Stimulated activated CD8-positive, alpha-beta memory T cell treated with anti-CD3 and anti-CD28 coated beads, Interleukin-7, amount 100 ng/mL, for 24 hours (primary cell): ENCODE data around the gene MBOAT2.

Experiments
- DNase-seq: peaks from one replicate; pipeline ENCODE4 v3.0.0-alpha.2; 2020; ENCODE audit warnings: low read depth

Gene MBOAT2

GRCh38 chr2:8821276-8822217 lies 181.9 kb downstream of the MBOAT2 start:
- no peak for DNase-seq

GRCh38 chr2:8819948-8820347 lies 183.5 kb downstream of the MBOAT2 start:
- no peak for DNase-seq

GRCh38 chr2:8819194-8819593 lies 184.3 kb downstream of the MBOAT2 start:
- no peak for DNase-seq

- DNase-seq = no peak
Observed at GRCh38 chr2:8817221-8817620, 186.3 kb downstream of the MBOAT2 start.

DNA sequence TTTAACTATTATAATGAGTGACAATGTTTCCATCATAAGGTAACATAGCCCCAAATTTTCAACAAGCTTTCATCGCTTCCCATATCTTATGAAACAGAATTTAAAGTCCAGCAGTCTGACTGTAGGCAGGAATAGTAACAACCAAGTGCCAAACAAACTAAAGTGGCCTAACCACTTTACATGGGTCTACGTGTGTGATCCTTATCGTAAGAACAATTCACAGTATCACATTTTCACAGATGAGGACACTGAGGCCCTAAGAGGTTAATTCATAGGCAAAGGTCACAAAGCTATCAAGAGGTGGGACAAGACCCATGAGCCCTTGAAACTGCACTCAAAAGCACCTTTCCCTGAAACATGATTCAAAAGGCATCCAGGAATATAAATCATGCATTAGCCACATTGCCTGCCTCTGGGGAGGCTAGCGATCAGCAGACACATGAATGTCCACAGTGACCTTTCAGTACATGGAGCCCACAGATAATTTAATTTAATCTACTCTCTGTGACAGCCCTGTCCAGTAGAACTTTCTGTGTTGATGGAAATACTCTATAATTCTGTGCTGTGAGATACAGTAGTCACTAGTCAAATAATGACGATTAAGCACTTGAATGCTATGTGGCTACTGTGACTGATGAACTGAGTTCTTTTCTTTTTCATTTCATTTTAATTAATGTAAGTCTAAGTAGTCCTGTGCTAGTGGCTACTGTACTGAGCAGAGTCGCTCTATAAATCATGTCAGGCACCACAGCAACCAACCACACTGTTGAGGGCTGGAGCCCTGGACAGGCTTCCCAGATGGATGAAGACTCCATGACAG lies 196.4 kb downstream of the MBOAT2 start:
- no peak for DNase-seq

GRCh38 chr2:8805278-8806210 lies 197.9 kb downstream of the MBOAT2 start:
- no peak for DNase-seq

- DNase-seq = peak; percentile 7
Observed at GRCh38 chr2:8803658-8804379, 199.7 kb downstream of the MBOAT2 start.

- no peak for DNase-seq
Observed at GRCh38 chr2:8802741-8803140, 200.7 kb downstream of the MBOAT2 start.
